Ectodermal cell (in vitro differentiated cells): ENCODE measurements around the gene PIGX.

Experiments used
- H3K27ac ChIP-seq: 2 replicates; pipeline ENCODE4 v1.7.0; 2013; ENCODE audit warnings: mild to moderate bottlenecking, low read depth, low read length; ENCODE audit not compliant: insufficient read depth, poor library complexity, severe bottlenecking
- H3K27me3 ChIP-seq: 2 replicates; pipeline ENCODE4 v1.7.0; 2013; ENCODE audit warnings: mild to moderate bottlenecking, low read length; ENCODE audit not compliant: insufficient read depth, control insufficient read depth, poor library complexity, severe bottlenecking
- H3K36me3 ChIP-seq: one replicate; pipeline ENCODE4 v1.7.0; 2013; ENCODE audit warnings: low read length; ENCODE audit not compliant: control insufficient read depth, insufficient read depth
- H3K4me1 ChIP-seq: one replicate; pipeline ENCODE4 v1.7.0; 2013; ENCODE audit warnings: low read length; ENCODE audit not compliant: control insufficient read depth, insufficient read depth
- H3K4me3 ChIP-seq: 2 replicates; pipeline ENCODE4 v1.7.0; 2013; ENCODE audit warnings: low read depth, low read length, control low read depth; ENCODE audit not compliant: insufficient read depth
- H3K9me3 ChIP-seq: 2 replicates; pipeline ENCODE4 v1.7.0; 2013; ENCODE audit warnings: mild to moderate bottlenecking, low read length, moderate library complexity; ENCODE audit not compliant: control insufficient read depth
- WGBS, 2 experiments: methylation state at CpG; one replicate each; pipeline ENCODE4 v1.1.7; 2013; ENCODE audit warnings: missing lambda C conversion rate in 2 of 2; 5-methylcytosine and 5-hydroxymethylcytosine counted together

PIGX gene

GRCh38 chr3:196778755-196779154 lies 66.6 kb downstream of the PIGX start:
- H3K9me3 ChIP-seq, result peaks cover 2% of the 10 kb centered on the region
- H3K4me1 ChIP-seq, result no peaks in the 10 kb centered on the region
- H3K27ac ChIP-seq, result no peak overlapping the region
- WGBS, 2 experiments, result 97 to 98% methylated on average over 4 of the region's 4 CpGs
- H3K27me3 ChIP-seq, result no peaks in the 10 kb centered on the region
- H3K4me3 ChIP-seq, result no peak overlapping the region
- H3K36me3 ChIP-seq, result peaks cover 20% of the 10 kb centered on the region

- 98 to 99% methylated on average over 4 of the region's 4 CpGs for WGBS, 2 experiments
- H3K27ac ChIP-seq, result no peak overlapping the region
- H3K9me3 ChIP-seq, result peaks cover 2% of the 10 kb centered on the region
- peaks cover 20% of the 10 kb centered on the region for H3K36me3 ChIP-seq
- H3K4me3 ChIP-seq, result no peak overlapping the region
- no peaks in the 10 kb centered on the region for H3K27me3 ChIP-seq
- peaks cover 1% of the 10 kb centered on the region for H3K4me1 ChIP-seq
Observed at GRCh38 chr3:196782511-196782910, 70.3 kb downstream of the PIGX start.
